ENCODE results near the gene RPS28.

DNA sequence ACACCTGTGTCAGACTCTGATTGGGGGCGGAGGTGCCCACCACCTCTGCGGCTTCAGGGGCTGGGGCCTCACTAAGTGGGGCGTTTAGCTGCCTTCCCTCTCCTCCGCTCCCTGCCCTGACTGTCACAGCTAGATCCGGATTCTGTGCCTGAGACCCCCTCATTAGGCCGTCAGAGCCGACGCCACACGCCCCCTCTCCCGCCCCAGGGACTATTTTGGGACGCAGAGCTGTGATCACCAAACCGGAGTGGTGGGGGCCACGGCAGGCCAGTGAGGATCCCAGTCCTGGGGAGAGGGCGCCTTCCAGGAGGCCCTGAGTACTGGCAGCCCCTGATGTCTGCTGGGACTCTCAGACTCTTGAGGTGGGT lies 21.0 kb downstream of the RPS28 start:
- TF ChIP-seq EP300 (IDR thresholded peaks at IDR 0.05; ENCODE audit: low read depth), result no peak
- no peak for TF ChIP-seq POLR2A (IDR thresholded peaks at IDR 0.05)

Data from transverse colon (tissue), 1 donor.